Measurements from ENCODE around the gene VARS2. TPM values are rescaled to one million over a fixed set of nuclear protein-coding genes. Genes with fewer than 3 reads are reported as not detected.

VARS2 gene
- total and polyA plus RNA-seq, 4 donors, result 9.4 to 23.3 (median 16.3) TPM

DNA sequence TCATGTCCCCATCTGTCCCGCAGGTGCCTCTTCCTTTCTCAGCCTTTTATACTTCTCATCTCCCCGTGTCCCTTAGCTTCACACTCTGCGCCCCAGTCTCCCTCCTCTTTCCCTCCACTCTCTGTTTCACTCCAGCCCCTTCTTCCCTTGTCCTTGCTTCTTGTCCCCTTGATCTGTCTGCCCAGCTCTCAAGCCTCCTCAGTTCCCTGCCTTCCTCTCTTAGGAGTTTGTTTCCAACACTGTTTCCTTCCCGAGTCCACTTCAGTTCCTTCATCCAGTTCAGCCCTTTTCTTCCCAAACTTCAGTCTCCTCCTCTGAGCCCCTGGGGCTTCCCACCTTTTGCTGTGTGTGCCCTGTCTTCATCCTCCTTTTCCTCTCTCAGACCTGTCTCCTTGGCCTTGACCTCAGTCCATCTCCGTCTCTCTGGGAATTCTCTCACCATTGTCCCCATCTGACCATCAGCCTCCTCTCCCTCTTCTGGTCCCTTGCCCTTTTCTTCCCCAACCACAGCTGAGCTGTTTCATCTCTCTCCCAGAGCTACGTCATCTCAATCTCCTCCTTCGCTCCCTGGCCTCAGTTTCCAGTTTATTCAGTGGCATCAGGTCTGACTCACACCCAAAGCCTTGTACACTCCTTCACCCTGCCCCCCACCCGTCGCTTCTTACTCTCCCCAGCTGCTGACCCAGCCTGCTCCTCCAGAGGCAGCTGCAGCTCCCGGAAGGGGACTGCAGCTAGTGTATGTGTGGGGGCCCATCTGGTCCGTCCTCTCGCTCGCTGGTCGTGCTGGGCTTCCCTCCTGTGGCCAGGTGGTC lies 32.4 kb upstream of the VARS2 start:
- TF ChIP-seq FOXA2 (IDR thresholded peaks at IDR 0.05), result no peak
- TF ChIP-seq YY1 (IDR thresholded peaks at IDR 0.05), result no peak
- no peak for TF ChIP-seq RXRA (IDR thresholded peaks at IDR 0.05)
- no peak for TF ChIP-seq ATF3 (IDR thresholded peaks at IDR 0.05)
- TF ChIP-seq FOXA1 (IDR thresholded peaks at IDR 0.05), result no peak
- TF ChIP-seq SP1 (IDR thresholded peaks at IDR 0.05), result no peak
- TF ChIP-seq REST (IDR thresholded peaks at IDR 0.05), result no peak
- TF ChIP-seq TAF1 (conservative IDR thresholded peaks at IDR 0.05), result no peak
- TF ChIP-seq NR2F2 (IDR thresholded peaks at IDR 0.05), result no peak
- no peak for TF ChIP-seq EGR1 (IDR thresholded peaks at IDR 0.05; ENCODE audit: low read depth in 2 of 2)
- TF ChIP-seq RAD21 (IDR thresholded peaks at IDR 0.05), result no peak
- no peak for TF ChIP-seq JUND (IDR thresholded peaks at IDR 0.05)
- TF ChIP-seq CTCF (IDR thresholded peaks at IDR 0.05; ENCODE audit: low read depth, low read length, missing input control), result no peak
- no peak for TF ChIP-seq MAX (IDR thresholded peaks at IDR 0.05)
- no peak for TF ChIP-seq HNF4A (conservative IDR thresholded peaks at IDR 0.05)
- TF ChIP-seq ZBTB33 (IDR thresholded peaks at IDR 0.05), result no peak
- TF ChIP-seq GABPA (IDR thresholded peaks at IDR 0.05 in 1 of 2, conservative IDR thresholded peaks at IDR 0.05 in 1 of 2), result no peak
- no peak for TF ChIP-seq HNF4G (IDR thresholded peaks at IDR 0.05)
- DNase-seq (ENCODE audit: low spot score), result no peak
- 82% methylated on average over 14 of the region's 14 CpGs for WGBS
- peaks cover 6 to 28% (median 11%) of the 10 kb centered on the region in 4 donors for H3K4me1 ChIP-seq (ENCODE audit: control insufficient read depth in 4 of 4, insufficient read depth in 4 of 4, low read length in 3 of 4)
- no peaks in the 10 kb centered on the region for H3K27me3 ChIP-seq (ENCODE audit: control insufficient read depth in 4 of 4, insufficient read depth in 4 of 4, low read length in 3 of 4)
- no peak overlapping the region for H3K9ac ChIP-seq (ENCODE audit: low read depth in 1 of 2, low read length in 2 of 2)
- no peaks in the 10 kb centered on the region for H3K9me3 ChIP-seq (ENCODE audit: control insufficient read depth in 4 of 4, low read length in 3 of 4)
- no peak overlapping the region for H3K27ac ChIP-seq (ENCODE audit: low read depth in 1 of 2, low read length in 2 of 2)
- no peak overlapping the region for H3K4me3 ChIP-seq (ENCODE audit: low read depth in 1 of 3, low read length in 3 of 3)
- no peaks in the 10 kb centered on the region for H3K36me3 ChIP-seq (ENCODE audit: control insufficient read depth in 4 of 4, insufficient read depth in 3 of 4, low read depth in 1 of 4, low read length in 3 of 4)
